G401 (cell line): Measurements from ENCODE around the gene IGSF10. TPM values are rescaled to one million over a fixed set of nuclear protein-coding genes. Genes with fewer than 3 reads are reported as not detected.
"Not testable (repeated sequence)": the region's sequence is repeated elsewhere in the genome, so short reads cannot be mapped to it uniquely, and the experiment has no call there.

Source experiments
- DNase-seq: peaks from one replicate; pipeline ENCODE4 v3.0.0-alpha.2; 2015; ENCODE audit warnings: low spot score
- in situ Hi-C: cut with HindIII; loops from 2 replicates; pipeline ENCODE4 v1.10.0; 2016; ENCODE audit warnings: low sequenced_read_pairs, mixed read lengths
- total RNA-seq: library from RNA; depleted of rRNA; stranded (reverse); fragments of >200 nt; shearing (Covaris generic); gene quantifications from 2 replicates; pipeline ENCODE4 v1.2.3, GENCODE V29; 2014; rRNA removed

The IGSF10 gene, protein sequence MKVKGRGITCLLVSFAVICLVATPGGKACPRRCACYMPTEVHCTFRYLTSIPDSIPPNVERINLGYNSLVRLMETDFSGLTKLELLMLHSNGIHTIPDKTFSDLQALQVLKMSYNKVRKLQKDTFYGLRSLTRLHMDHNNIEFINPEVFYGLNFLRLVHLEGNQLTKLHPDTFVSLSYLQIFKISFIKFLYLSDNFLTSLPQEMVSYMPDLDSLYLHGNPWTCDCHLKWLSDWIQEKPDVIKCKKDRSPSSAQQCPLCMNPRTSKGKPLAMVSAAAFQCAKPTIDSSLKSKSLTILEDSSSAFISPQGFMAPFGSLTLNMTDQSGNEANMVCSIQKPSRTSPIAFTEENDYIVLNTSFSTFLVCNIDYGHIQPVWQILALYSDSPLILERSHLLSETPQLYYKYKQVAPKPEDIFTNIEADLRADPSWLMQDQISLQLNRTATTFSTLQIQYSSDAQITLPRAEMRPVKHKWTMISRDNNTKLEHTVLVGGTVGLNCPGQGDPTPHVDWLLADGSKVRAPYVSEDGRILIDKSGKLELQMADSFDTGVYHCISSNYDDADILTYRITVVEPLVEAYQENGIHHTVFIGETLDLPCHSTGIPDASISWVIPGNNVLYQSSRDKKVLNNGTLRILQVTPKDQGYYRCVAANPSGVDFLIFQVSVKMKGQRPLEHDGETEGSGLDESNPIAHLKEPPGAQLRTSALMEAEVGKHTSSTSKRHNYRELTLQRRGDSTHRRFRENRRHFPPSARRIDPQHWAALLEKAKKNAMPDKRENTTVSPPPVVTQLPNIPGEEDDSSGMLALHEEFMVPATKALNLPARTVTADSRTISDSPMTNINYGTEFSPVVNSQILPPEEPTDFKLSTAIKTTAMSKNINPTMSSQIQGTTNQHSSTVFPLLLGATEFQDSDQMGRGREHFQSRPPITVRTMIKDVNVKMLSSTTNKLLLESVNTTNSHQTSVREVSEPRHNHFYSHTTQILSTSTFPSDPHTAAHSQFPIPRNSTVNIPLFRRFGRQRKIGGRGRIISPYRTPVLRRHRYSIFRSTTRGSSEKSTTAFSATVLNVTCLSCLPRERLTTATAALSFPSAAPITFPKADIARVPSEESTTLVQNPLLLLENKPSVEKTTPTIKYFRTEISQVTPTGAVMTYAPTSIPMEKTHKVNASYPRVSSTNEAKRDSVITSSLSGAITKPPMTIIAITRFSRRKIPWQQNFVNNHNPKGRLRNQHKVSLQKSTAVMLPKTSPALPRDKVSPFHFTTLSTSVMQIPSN (N-terminal part only)
- 0.07 TPM in 1 of 2 replicates, not detected in the other for total RNA-seq

DNA sequence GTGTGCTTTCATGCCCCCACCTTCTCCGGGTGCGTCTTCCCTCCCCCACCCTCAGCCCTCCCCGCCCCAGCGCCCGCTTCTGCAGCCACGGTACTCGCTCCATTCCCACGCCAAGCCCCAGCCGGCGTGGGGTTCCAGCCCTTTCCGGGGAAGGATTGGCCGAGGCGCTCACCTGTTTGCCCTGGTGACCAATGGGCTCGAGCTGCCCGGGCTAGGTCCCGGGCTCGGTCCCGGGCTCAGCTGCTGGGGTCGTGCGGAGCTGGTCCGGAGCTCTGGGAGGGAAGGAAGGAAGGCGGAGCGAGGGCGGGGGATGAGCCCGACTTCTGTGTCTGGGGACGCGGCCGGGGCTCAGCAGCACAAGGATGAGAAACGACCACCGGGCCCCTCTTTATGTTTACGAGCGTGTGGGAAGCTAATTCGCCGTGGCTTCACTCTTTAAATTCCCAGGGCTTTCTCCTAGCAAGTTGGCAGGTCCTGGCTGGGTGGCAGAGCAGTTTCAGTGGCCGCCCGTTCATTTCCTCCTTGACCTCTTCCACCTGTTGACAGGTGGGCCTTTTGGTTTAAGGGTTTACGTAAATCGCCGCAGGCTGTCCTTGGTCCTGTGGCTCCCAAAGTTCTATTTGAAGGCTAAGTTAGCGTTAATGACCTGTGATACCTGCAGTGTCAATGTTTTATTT lies at the start of gene IGSF10:
TSS of gene IGSF10 (minus strand) at position 288 of the 677 bp plus-strand sequence. CDS start 2,352 bp downstream, outside the sequence.
- in situ Hi-C loops, result no loop called here
- DNase-seq, result no peak

DNA sequence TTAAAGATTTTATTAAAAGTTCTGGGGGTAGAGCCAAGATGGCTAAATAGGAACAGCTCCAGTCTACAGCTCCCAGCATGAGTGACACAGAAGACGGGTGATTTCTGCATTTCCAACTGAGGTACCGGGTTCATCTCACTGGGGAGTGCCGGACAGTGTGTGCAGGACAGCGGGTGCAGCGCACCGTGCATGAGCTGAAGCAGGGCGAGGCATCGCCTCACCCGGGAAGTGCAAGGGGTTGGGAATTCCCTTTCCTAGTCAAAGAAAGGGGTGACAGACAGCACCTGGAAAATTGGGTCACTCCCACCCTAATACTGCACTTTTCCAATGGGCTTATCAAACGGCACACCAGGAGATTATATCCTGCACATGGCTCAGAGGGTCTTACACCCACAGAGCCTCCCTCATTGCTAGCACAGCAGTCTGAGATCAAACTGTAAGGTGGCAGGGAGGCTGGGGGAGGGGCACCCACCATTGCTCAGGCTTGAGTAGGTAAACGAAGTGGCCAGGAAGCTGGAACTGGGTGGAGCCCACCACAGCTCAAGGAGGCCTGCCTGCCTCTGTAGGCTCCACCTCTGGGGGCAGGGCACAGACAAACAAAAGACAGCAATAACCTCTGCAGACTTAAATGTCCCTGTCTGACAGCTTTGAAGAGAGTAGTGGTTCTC lies 48.7 kb upstream of the IGSF10 start:
- in situ Hi-C loops, DNase-seq: not testable (repeated sequence)

DNA sequence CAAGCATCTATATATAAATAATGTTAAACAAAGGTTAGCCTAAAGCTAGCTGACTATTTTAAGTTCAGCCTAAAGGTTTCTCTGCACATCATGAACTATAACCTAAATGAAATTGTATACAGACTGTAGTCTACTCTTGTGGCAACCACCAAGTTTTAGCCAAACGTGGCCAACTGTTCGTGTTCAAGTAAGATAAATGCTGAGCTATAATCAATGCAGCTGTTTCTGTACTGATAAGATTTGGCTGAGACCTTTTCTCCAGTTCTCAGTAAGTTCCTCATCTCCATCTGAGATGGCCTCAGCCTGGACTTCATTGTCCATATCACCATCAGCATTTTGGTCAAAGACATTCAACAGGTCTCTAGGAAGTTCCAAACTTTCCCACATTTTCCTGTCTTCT lies 43.7 kb upstream of the IGSF10 start:
- no peak for DNase-seq
- in situ Hi-C loops, result no loop called here

DNA sequence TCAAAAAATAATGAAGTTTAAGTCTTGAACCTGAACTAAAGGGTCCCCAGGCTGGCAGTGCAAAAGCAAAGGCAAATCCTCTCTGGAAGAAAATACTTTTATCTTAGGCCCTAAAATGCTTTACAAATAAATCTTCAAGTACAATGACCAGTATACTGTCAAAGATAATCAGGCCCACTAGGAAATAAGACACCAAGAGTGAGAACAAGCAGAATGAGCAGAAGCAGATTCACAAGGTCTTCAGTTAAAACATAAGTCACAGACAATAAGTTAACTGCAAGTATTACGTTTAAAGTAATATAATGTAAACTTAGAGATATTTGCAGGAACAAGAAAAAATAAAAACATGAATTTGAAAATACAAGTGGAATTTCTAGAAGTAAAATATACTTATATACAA lies 42.2 kb upstream of the IGSF10 start:
- in situ Hi-C loops, result no loop called here
- no peak for DNase-seq

DNA sequence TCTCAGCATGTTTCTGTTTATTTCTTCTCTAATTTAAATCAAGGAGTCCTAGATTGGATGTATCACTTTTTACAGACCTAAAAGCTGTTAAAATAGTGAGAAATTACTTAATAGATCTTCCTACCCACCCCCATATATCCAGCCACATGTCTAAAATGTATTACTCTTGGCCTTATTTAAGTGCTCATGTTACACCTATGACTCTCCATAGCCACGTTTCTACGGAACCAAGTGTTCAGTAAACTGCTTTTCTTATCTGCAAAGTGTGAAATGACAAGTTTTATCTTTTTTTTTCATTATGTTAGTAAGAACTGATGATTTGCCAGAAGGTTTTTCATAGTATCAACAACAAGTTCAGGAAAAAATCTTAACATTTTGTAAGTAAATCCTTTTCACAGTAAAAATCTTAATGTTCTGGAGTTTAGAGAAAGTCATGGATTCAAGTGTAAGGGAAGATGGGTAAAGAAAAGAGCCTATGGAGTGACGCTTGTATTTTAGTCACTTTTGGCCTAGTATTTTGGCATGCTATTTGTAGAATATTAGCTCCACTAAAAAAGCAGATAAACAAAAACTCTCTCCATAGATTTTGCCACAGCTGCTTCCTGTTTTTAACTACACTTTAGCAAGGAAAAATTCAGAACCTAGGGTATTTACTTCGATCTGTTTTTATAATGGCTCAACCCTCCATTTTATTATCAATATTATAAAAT lies 41.2 kb upstream of the IGSF10 start:
- no peak for DNase-seq
- in situ Hi-C loops, result no loop called here

DNA sequence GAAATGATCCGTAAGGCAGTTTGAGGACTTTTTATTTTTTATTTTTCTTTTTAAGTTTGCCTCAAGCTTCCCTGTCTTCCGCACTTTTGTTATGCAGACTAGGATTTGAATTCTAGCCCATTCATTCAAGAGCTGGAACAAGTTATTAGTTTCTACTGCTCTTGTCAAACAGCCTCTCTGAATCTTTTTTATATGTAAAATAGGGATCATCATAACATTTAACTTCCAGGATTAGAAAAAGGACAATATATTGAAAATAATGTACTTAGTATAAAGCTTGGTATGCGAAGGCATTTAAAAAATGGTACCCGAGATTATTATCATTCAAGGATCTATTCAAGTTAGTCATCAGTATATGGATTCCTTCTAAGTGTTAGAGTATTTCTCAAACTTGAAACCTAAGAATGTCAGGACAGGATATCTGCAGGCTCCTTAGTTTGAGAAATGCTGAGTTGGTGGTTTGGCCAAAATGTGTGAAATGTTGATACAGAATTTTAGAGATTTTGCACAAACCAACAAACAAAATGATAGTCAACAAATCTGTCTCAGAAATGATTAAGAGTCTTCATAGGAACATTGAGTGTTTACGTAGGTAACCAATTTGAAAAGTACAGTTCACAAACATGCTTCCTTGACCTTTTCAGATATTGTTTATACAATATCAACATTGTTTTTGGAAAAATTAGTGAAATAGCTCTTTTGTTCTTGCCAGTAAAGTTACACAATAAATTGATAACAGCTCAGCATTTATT lies 40.5 kb upstream of the IGSF10 start:
- DNase-seq, result no peak
- in situ Hi-C loops, result no loop called here

DNA sequence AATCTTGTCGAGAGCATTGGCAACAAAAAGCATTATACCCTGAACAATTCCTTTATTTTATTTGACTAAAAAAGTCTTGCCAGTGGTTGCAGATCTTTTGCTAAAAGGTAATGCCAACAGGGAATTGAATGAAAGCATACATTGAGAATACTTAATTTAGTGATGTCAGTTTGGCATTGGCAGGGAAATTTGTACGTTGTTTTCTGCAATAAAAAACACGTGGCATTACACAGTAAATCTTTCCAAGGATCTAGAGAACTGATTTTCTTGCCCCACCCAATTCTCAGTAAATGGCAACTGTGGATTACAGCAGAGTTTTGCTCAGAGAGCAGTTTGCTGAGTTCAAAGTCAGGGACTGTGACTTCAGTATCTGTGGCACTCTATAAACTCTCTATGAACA lies 38.3 kb upstream of the IGSF10 start:
- no peak for DNase-seq

DNA sequence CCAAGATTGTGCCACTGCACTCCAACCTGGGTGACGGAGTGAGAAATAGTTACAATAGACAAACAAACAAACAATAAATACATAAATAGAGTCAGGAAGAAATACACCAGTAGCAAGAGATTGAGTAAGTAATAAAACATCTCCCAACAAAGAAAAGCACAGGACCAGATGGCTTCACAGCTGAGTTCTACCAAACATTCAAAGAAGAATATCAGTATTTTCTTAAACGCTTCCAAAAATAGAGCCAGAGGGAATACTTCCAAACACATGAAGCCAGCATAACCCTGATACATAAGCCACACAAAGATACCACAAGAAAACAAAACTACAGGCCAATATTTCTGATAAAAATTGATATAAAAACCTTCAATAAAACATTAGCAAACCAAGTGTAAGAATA lies 30.7 kb upstream of the IGSF10 start:
- in situ Hi-C loops, result no loop called here
- no peak for DNase-seq

More for the DNA sequence above, 38.3 kb upstream of the IGSF10 start:
- in situ Hi-C loops, result no loop called here

DNA sequence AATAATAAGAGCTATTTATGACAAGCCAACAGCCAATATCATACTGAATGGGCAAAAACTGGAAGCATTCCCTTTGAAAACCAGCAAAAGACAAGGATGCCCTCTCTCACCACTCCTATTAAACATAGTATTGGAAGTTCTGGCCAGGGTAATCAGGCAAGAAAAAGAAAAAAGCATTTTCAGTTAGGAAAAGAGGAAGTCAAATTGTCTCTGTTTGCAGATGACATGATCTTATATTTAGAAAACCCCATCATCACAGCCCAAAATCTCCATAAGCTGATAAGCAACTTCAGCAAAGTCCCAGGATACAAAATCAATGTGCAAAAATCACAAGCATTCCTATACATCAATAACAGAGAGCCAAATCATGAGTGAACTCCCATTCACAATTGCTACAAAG lies 27.0 kb upstream of the IGSF10 start:
- DNase-seq, in situ Hi-C loops: not testable (repeated sequence)

DNA sequence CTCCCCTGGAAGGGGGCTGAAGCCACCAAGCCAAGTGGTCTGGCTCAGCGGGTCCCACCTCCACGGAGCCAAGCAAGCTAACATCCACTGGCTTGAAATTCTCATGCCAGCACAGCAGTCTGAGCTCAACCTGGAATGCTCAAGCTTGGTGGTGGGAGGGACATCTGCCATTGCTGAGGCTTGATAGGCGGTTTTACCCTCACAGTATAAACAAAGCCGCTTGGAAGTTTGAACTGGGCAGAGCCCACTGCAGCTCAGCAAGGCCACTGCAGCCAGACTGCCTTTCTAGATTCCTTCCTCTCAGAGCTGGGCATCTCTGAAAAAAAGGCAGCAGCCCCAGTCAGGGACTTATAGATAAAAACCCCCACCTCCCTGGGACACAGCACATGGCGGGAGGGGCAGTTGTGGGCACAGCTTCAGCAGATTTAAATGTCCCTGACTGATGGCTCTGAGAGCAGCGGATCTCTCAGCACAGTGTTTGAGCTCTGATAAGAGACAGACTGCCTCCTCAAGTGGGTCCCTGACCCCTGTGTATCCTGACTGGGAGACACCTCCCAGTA lies 23.2 kb upstream of the IGSF10 start:
- in situ Hi-C loops, result no loop called here
- DNase-seq, result no peak

DNA sequence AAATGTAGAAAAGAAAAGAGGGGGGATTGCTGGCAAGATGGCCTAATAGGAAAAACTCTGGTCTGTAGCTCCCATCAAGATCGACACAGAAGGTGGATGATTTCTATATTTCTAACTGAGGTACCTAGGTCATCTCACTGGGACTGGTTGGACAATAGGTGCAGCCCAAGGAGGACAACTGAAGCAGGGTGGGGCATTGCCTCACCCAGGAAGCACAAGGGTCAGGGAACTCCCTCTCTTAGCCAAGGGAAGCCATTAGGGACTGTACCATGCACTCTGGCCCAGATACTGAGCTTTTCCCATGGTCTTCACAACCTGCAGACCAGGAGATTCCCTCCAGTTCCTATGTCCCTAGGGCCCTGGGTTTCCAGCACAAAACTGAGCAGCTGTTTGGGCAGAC lies 22.6 kb upstream of the IGSF10 start:
- in situ Hi-C loops, result no loop called here
- DNase-seq, result no peak

DNA sequence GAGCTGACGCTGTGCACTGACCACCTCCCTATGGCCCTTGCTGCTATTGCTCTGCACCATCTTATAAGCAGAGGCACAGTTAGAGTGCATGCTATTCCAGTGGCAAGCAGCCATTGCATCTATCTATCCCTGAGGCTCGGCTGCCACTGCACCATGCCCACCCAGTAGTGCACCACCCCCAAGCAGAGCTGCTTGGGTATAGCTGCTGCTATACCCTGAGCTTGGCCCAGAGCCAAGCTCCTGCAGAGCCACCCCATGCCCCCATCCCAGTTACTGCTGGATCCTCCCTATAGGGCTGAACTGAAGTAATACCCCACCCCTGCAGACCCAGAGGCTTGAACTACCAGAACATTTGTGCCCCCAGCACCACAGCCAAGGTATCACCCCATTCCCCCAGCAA lies 19.6 kb upstream of the IGSF10 start:
- DNase-seq, result no peak
- in situ Hi-C loops, result no loop called here

DNA sequence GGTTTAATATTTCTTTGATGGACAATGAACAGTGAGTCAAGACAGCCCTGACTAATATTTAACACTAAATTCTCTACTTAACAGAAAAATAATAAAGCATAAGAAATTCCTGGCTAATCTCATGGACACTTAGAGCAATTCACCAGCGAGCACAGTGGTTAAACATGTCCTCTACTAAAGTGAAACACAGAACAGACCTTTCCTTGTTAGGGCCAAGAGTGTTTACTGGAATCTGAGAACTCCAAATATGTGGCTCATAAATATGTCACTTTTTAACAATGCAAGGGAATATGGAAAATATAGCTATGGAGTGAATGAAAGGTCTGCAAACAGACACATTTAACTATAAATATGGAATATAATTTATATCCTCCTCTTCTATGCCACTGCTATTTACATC lies 18.6 kb upstream of the IGSF10 start:
- DNase-seq, result no peak
- in situ Hi-C loops, result no loop called here

DNA sequence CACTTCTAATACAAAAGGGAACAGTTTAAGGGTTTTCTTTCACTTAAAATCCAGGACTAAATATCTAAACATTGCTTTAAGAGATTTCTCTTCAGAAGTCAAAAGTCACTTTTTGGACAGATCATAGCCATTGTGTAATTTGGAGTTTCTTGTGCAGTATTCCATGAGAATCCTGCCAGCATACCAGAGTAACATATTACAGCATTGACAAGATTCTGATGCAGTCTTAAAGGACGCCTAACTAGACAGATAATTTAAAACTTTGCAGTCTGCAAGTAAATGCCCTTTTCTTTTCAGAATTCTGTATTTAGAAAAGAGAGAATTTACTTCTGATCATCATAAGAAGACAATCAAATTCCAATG lies 17.5 kb upstream of the IGSF10 start:
- in situ Hi-C loops, result no loop called here
- DNase-seq, result no peak

DNA sequence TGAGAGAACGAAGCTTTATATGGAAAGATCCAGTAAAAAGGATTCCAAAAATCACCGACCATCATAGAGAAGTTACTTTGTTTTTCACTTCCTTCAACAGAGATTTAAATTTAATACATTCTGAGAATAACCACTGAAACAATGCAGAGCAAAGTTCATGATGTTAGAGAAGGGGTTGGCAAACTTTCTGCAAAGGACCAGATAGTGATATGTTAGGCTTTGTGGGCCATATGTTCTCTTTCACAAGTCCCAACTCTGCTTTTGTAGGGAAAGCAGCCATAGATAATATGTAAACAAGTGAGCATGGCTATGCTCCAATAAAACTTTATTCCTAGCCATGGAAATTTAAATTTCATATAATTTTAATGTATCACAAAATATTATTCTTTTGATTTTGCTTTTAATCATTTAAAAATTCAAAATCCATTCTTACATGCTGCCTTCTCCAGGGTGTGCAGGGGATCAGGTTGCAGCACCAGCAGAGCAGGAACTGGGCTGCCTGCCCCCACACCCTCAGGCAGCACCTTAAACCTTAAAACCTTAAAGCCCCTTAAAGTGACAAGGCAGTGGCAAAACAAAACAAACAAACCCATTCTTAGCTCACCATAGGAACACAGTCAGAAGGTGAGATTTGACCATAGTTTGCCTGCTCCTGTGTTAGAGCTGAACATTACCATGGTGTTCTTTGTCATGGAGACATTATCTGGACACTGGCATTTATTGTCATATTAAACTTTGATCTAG lies 16.9 kb upstream of the IGSF10 start:
- in situ Hi-C loops, result no loop called here
- no peak for DNase-seq

DNA sequence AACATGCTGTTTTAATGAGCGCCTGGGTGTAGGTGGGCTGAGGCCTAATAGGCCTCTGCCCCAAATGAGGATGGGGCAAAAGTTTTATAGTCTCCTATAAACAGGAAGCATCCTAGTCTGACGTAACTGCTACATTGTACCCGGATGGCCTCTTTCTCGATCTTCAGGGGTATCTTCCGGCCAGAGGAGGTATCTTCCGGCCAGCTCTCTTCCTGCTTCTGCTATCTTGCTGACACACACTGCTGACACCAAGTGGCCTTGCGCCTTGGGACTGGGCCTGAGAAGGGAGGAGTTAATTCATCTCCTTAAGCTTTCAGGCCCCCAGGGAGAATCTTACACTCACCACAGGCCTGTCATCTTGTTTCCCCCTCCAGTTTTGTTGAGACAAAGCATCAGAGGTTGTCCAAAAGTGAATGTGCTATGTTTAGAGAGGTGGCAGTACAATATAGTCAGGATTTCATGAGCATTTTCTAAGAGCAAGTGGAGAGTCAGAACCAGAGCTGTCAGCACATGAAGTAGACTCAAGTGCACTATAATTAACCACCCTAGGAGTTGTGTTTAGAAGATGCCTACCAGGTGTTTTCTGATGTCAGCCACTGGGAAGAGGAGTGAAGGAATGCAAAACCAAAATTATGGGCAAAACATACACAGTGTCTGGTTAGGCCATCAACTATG lies 15.6 kb upstream of the IGSF10 start:
- in situ Hi-C loops, result no loop called here
- no peak for DNase-seq
